Measurements from ENCODE around the gene BCAP29.

Gene BCAP29

DNA sequence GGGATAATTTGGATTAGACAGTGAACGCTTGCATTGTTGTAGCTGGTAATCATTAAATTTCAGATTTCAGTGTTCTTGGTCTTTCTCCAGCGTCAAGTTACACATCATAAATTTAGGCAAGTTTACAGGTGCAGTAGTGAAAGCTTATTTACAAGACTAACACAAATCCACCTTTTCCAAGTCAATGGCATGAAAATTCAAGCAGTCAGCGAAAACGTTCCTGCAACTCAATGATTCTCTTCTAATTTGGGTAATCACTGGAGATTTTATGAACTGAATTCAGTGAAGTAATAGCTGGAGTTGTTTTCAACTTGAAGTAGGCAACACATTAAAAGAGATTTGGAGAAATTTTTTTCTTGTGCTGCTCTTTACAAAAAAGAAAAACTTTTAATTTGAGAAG is 17.9 kb downstream of the BCAP29 start:
- no peak overlapping the region for H3K27ac ChIP-seq (ENCODE audit: low read depth, low read length)
- no peaks in the 10 kb centered on the region for H3K9me3 ChIP-seq (ENCODE audit: insufficient read depth, low read length)
- peaks cover 25% of the 10 kb centered on the region; the same call in 1 of the 2 replicates for H3K36me3 ChIP-seq (ENCODE audit: low read length)
- no peaks in the 10 kb centered on the region for H3K9me2 ChIP-seq (replicated peaks; ENCODE audit: insufficient read depth, low read length)
- H2AFZ ChIP-seq (ENCODE audit: low read depth, low read length, severe bottlenecking), result no peak overlapping the region
- H3K9ac ChIP-seq (ENCODE audit: low read length), result no peak overlapping the region
- no peaks in the 10 kb centered on the region for H3K27me3 ChIP-seq (ENCODE audit: low read length)
- no peaks in the 10 kb centered on the region for H3K79me2 ChIP-seq (ENCODE audit: insufficient read depth, low read length)
- no peak overlapping the region for H3K4me3 ChIP-seq (ENCODE audit: insufficient read depth, low read length, poor library complexity, severe bottlenecking)
- H3K4me2 ChIP-seq (ENCODE audit: low read depth, low read length, poor library complexity, severe bottlenecking), result no peak overlapping the region
- no peaks in the 10 kb centered on the region for H4K20me1 ChIP-seq (ENCODE audit: low read depth, low read length)
- no peak for TF ChIP-seq EZH2phosphoT487 (conservative IDR thresholded peaks at IDR 0.05; ENCODE audit: low read length)
- TF ChIP-seq CTCF (IDR thresholded peaks at IDR 0.05; ENCODE audit: insufficient read depth, low read length, poor library complexity, severe bottlenecking), result no peak
- H3F3A ChIP-seq (ENCODE audit: insufficient read depth), result peaks cover 10% of the 10 kb centered on the region; the same call in 1 of the 2 replicates

DNA sequence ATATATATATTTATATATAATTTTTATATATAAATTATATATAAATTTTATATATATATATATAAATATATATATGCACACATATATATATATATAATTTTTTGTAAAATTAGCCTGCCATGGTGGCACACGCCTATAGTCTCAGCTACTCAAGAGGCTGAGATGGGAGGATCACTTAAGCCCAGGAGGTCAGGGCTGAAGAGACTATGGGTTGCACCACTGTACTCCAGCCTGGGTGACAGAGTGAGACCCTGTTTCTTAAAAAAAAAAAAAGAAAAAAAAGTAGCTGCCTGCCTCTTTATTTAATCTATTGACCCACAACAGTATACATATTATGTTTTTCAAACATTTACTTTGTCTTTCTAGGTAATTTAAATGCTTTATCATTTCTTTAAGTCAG is 19.2 kb downstream of the BCAP29 start:
- Histone ChIP-seq H3K36me3 (ENCODE audit: low read length) (peaks cover 25% of the 10 kb centered on the region; the same call in 1 of the 2 replicates), H3K4me2 (ENCODE audit: low read depth, low read length, poor library complexity, severe bottlenecking) (no peak overlapping the region), H3K79me2 (ENCODE audit: insufficient read depth, low read length) (no peaks in the 10 kb centered on the region)

DNA sequence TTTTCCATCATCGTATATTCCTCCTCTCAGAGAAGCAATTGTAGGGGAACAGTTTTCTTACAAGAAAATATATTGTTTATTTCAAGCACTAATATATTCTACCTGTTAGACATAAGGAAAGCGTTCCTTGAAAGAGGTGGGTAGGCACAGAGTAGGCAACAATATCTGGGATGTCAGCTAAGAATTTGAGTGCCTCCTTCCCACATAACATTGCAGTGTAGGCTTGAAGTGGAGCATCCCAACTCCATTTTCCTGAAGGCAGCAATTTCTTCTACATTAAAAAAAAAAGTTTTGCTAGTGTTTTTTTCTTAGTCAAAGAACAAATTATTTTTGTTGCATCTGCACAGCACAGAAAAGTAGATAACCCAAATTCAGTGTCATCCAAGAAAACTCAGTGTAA is 20.8 kb downstream of the BCAP29 start:
- Histone ChIP-seq H3K9me3 (ENCODE audit: insufficient read depth, low read length) (no peaks in the 10 kb centered on the region), H3K36me3 (ENCODE audit: low read length) (peaks cover 25% of the 10 kb centered on the region; the same call in 1 of the 2 replicates), H3K9ac (ENCODE audit: low read length) (no peak overlapping the region), H2AFZ (ENCODE audit: low read depth, low read length, severe bottlenecking) (no peak overlapping the region), H4K20me1 (ENCODE audit: low read depth, low read length) (no peaks in the 10 kb centered on the region), H3K4me2 (ENCODE audit: low read depth, low read length, poor library complexity, severe bottlenecking) (no peak overlapping the region), H3K27me3 (ENCODE audit: low read length) (no peaks in the 10 kb centered on the region), H3F3A (ENCODE audit: insufficient read depth) (peaks cover 10% of the 10 kb centered on the region; the same call in 1 of the 2 replicates), H3K27ac (ENCODE audit: low read depth, low read length) (no peak overlapping the region), H3K4me3 (ENCODE audit: insufficient read depth, low read length, poor library complexity, severe bottlenecking) (no peak overlapping the region), H3K79me2 (ENCODE audit: insufficient read depth, low read length) (no peaks in the 10 kb centered on the region), H3K9me2 (replicated peaks; ENCODE audit: insufficient read depth, low read length) (no peaks in the 10 kb centered on the region)
- TF ChIP-seq EZH2phosphoT487 (conservative IDR thresholded peaks at IDR 0.05; ENCODE audit: low read length), result no peak
- TF ChIP-seq CTCF (IDR thresholded peaks at IDR 0.05; ENCODE audit: insufficient read depth, low read length, poor library complexity, severe bottlenecking), result no peak

More for the DNA sequence above, 19.2 kb downstream of the BCAP29 start:
- Histone ChIP-seq H4K20me1 (ENCODE audit: low read depth, low read length) (no peaks in the 10 kb centered on the region), H3K4me3 (ENCODE audit: insufficient read depth, low read length, poor library complexity, severe bottlenecking) (no peak overlapping the region), H3K9me2 (replicated peaks; ENCODE audit: insufficient read depth, low read length) (no peaks in the 10 kb centered on the region), H3K9ac (ENCODE audit: low read length) (no peak overlapping the region), H2AFZ (ENCODE audit: low read depth, low read length, severe bottlenecking) (no peak overlapping the region), H3K9me3 (ENCODE audit: insufficient read depth, low read length) (no peaks in the 10 kb centered on the region), H3F3A (ENCODE audit: insufficient read depth) (peaks cover 10% of the 10 kb centered on the region; the same call in 1 of the 2 replicates), H3K27me3 (ENCODE audit: low read length) (no peaks in the 10 kb centered on the region), H3K27ac (ENCODE audit: low read depth, low read length) (no peak overlapping the region)
- TF ChIP-seq CTCF (IDR thresholded peaks at IDR 0.05; ENCODE audit: insufficient read depth, low read length, poor library complexity, severe bottlenecking) (no peak), EZH2phosphoT487 (conservative IDR thresholded peaks at IDR 0.05; ENCODE audit: low read length) (no peak)

Data from SU-DHL-6 (cell line).